ENCODE data around the gene TMEM273. TPM values are rescaled to one million over a fixed set of nuclear protein-coding genes. Genes with fewer than 3 reads are reported as not detected.

The TMEM273 gene
- total RNA-seq, 2 donors from 2014 or later: 14.3 to 14.8 TPM

GRCh38 chr10:49228677-49229076 lies 40.5 kb upstream of the TMEM273 start:
- DNase-seq (ENCODE audit: low spot score): no peak
- H3K9me3 ChIP-seq: peaks cover 0 to 6% of the 10 kb centered on the region in 2 donors
- H3K36me3 ChIP-seq: no peaks in the 10 kb centered on the region
- no peak for TF ChIP-seq CTCF (IDR thresholded peaks at IDR 0.05)
- H3K4me3 ChIP-seq: no peak overlapping the region
- no peak overlapping the region for H3K27ac ChIP-seq
- peaks cover 0 to 12% of the 10 kb centered on the region in 2 donors for H3K4me1 ChIP-seq
- no peaks in the 10 kb centered on the region for H3K27me3 ChIP-seq

- TF ChIP-seq CTCF (IDR thresholded peaks at IDR 0.05): no peak
- no peaks in the 10 kb centered on the region for H3K36me3 ChIP-seq
- no peak for DNase-seq (ENCODE audit: low spot score)
- peaks cover 0 to 12% of the 10 kb centered on the region in 2 donors for H3K4me1 ChIP-seq
- H3K9me3 ChIP-seq: peaks cover 0 to 6% of the 10 kb centered on the region in 2 donors
- no peaks in the 10 kb centered on the region for H3K27me3 ChIP-seq
- no peak overlapping the region for H3K4me3 ChIP-seq
- no peak overlapping the region for H3K27ac ChIP-seq
These were observed 39.2 kb upstream of the TMEM273 start for GRCh38 chr10:49227406-49227805.

- Histone ChIP-seq H3K27ac (no peak overlapping the region), H3K4me3 (no peak overlapping the region), H3K36me3 (no peaks in the 10 kb centered on the region), H3K9me3 (peaks cover 0 to 3% of the 10 kb centered on the region in 2 donors), H3K27me3 (no peaks in the 10 kb centered on the region), H3K4me1 (peaks cover 0 to 12% of the 10 kb centered on the region in 2 donors)
- TF ChIP-seq CTCF (IDR thresholded peaks at IDR 0.05): no peak
- no peak for DNase-seq (ENCODE audit: low spot score)
These were observed 38.4 kb upstream of the TMEM273 start for GRCh38 chr10:49226594-49226993.

- no peak for DNase-seq (ENCODE audit: low spot score)
- no peak for TF ChIP-seq CTCF (IDR thresholded peaks at IDR 0.05)
- Histone ChIP-seq H3K4me3 (no peak overlapping the region), H3K4me1 (peaks cover 0 to 12% of the 10 kb centered on the region in 2 donors), H3K27me3 (no peaks in the 10 kb centered on the region), H3K9me3 (no peaks in the 10 kb centered on the region), H3K36me3 (no peaks in the 10 kb centered on the region), H3K27ac (peak overlapping the region; percentile 51 to 73)
These were observed 37.2 kb upstream of the TMEM273 start for GRCh38 chr10:49225218-49225876.

- Histone ChIP-seq H3K36me3 (no peaks in the 10 kb centered on the region), H3K27ac (no peak overlapping the region), H3K27me3 (no peaks in the 10 kb centered on the region), H3K4me1 (peaks cover 0 to 12% of the 10 kb centered on the region in 2 donors), H3K9me3 (no peaks in the 10 kb centered on the region), H3K4me3 (no peak overlapping the region)
- no peak for DNase-seq (ENCODE audit: low spot score)
- TF ChIP-seq CTCF (IDR thresholded peaks at IDR 0.05): no peak
These were observed 35.0 kb upstream of the TMEM273 start for GRCh38 chr10:49223205-49223604.

GRCh38 chr10:49222170-49222569 lies 34.0 kb upstream of the TMEM273 start:
- H3K36me3 ChIP-seq: no peaks in the 10 kb centered on the region
- H3K4me3 ChIP-seq: no peak overlapping the region
- H3K9me3 ChIP-seq: no peaks in the 10 kb centered on the region
- DNase-seq (ENCODE audit: low spot score): no peak
- H3K4me1 ChIP-seq: peaks cover 0 to 12% of the 10 kb centered on the region in 2 donors
- H3K27ac ChIP-seq: no peak overlapping the region
- H3K27me3 ChIP-seq: no peaks in the 10 kb centered on the region
- no peak for TF ChIP-seq CTCF (IDR thresholded peaks at IDR 0.05)
